K562 (cell line): ENCODE measurements around the gene ARL8A. TPM values are rescaled to one million over a fixed set of nuclear protein-coding genes. Genes with fewer than 3 reads are reported as not detected.

Experiments used
- ARHGAP35 ChIP-seq: fragments of 450-650 bp; IDR thresholded peaks from 2 replicates; pipeline ENCODE4 v1.6.1; 2018; ENCODE audit not compliant: partially characterized antibody
- CCAR2 ChIP-seq: fragments of 200-400 bp; formaldehyde crosslinking; IDR thresholded peaks from 2 replicates; pipeline ENCODE4 v1.6.1; 2017; ENCODE audit warnings: mild to moderate bottlenecking, low read depth, low read length
- DIDO1 ChIP-seq: fragments of 450-650 bp; IDR thresholded peaks from 2 replicates; pipeline ENCODE4 v1.6.1; 2016; ENCODE audit warnings: low read depth, missing biosample characterization, missing genetic modification characterization
- E2F3 ChIP-seq: fragments of 250-450 bp; sonication (Bioruptor Pico); IDR thresholded peaks from 2 replicates; pipeline ENCODE4 v1.4.0; 2020; ENCODE audit warnings: mild to moderate bottlenecking
- ERF ChIP-seq: fragments of 450-650 bp; formaldehyde crosslinking; IDR thresholded peaks from 2 replicates; pipeline ENCODE4 v1.4.0; 2020; ENCODE audit warnings: mild to moderate bottlenecking, mixed read lengths
- HNRNPUL1 ChIP-seq: fragments of 200-400 bp; formaldehyde crosslinking; IDR thresholded peaks from 2 replicates; pipeline ENCODE4 v1.6.1; 2017; ENCODE audit warnings: low read length
- MEIS2 ChIP-seq: fragments of 450-650 bp; IDR thresholded peaks from 2 replicates; pipeline ENCODE4 v1.6.1; 2014; ENCODE audit warnings: mild to moderate bottlenecking; ENCODE audit not compliant: partially characterized antibody
- MYNN ChIP-seq, 2 experiments: sonication (generic); formaldehyde crosslinking in 1 of 2; IDR thresholded peaks; 2 replicates each; pipeline versions ENCODE4 v1.5.0 to v1.6.1; 2016 to 2020; ENCODE audit warnings: antibody characterized with exemption in 1 of 2, missing genetic modification reagents in 1 of 2
- NFE2 ChIP-seq: IDR thresholded peaks from 2 replicates; pipeline ENCODE4 v1.6.1; 2014; ENCODE audit warnings: antibody characterized with exemption, low read depth
- NR1H2 ChIP-seq: sonication (generic); formaldehyde crosslinking; IDR thresholded peaks from 2 replicates; pipeline ENCODE4 v1.4.0; 2020; ENCODE audit warnings: mild to moderate bottlenecking, missing genetic modification reagents
- POLR2H ChIP-seq: IDR thresholded peaks from 2 replicates; pipeline ENCODE4 v1.6.1; 2016; ENCODE audit warnings: missing genetic modification characterization, low read depth, mild to moderate bottlenecking, control low read depth, missing compliant biosample characterization, moderate library complexity
- SIN3B ChIP-seq: fragments of 450-650 bp; IDR thresholded peaks from 2 replicates; pipeline ENCODE4 v1.6.1; 2017; ENCODE audit warnings: low read depth, mild to moderate bottlenecking, moderate library complexity
- SMAD4 ChIP-seq: fragments of 250-450 bp; sonication (Bioruptor Pico); conservative IDR thresholded peaks from 2 replicates; pipeline ENCODE4 v1.8.0; 2021; ENCODE audit warnings: inconsistent platforms, mild to moderate bottlenecking, moderate library complexity
- SMARCA4 ChIP-seq: fragments of 450-650 bp; IDR thresholded peaks from 2 replicates; pipeline ENCODE4 v1.6.1; 2016
- SMARCE1 ChIP-seq: fragments of 450-650 bp; IDR thresholded peaks from 2 replicates; pipeline ENCODE4 v1.7.1; 2016; ENCODE audit warnings: mild to moderate bottlenecking
- SP2 ChIP-seq: IDR thresholded peaks from 2 replicates; pipeline ENCODE4 v1.6.1; 2011; ENCODE audit warnings: mild to moderate bottlenecking, low read depth, low read length, moderate library complexity; ENCODE audit not compliant: poor library complexity, severe bottlenecking; ENCODE audit errors: extremely low read depth
- SREBF2 ChIP-seq: sonication (generic); formaldehyde crosslinking; IDR thresholded peaks from 2 replicates; pipeline ENCODE4 v1.4.0; 2020; ENCODE audit warnings: mild to moderate bottlenecking, missing genetic modification reagents
- ZNF253 ChIP-seq: fragments of 250-450 bp; sonication (Bioruptor Pico); conservative IDR thresholded peaks from 2 replicates; pipeline ENCODE4 v1.6.1; 2021; ENCODE audit warnings: mild to moderate bottlenecking
- ZNF57 ChIP-seq: fragments of 450-650 bp; formaldehyde crosslinking; IDR thresholded peaks from 2 replicates; pipeline ENCODE4 v1.4.0; 2020; ENCODE audit warnings: mild to moderate bottlenecking, moderate library complexity
- ZNF699 ChIP-seq: fragments of 250-450 bp; sonication (Bioruptor Pico); IDR thresholded peaks from 2 replicates; pipeline ENCODE4 v1.8.0; 2021; ENCODE audit warnings: mild to moderate bottlenecking, moderate library complexity; ENCODE audit not compliant: insufficient replicate concordance
- polyA plus RNA-seq, 8 experiments: library from polyadenylated mRNA; depleted of rRNA in 4 of 8; stranded (reverse) in 5 of 8; unstranded in 3 of 8; fragments of >200 nt; fragmentation: Nextera tagmentation in 2 of 8; fragmentation: Illumina TruSeq in 1 of 8; extraction: Ambion mirVana in 2 of 8; extraction: Trizol in 1 of 8; gene quantifications; 2 replicates each; pipeline versions ENCODE4 v1.2.1 to v1.2.3, GENCODE V29; 2011 to 2014; ENCODE audit warnings: inconsistent platforms in 1 of 8, missing spikeins in 1 of 8
- total RNA-seq, 7 experiments: library from RNA; depleted of rRNA in 6 of 7; stranded (reverse); fragments of >200 nt in 6 of 7; fragmentation: Illumina TruSeq in 2 of 7; extraction: Trizol in 2 of 7; gene quantifications; 2 replicates each; pipeline versions ENCODE4 v1.2.1 to v1.2.3, GENCODE V29; 2011 to 2021; ENCODE audit warnings: low replicate concordance in 1 of 7
- TF ChIP-seq, protein P1 (sequence below), 3 experiments: IDR thresholded peaks in 2 of 3; conservative IDR thresholded peaks in 1 of 3; 2 replicates each; pipeline ENCODE4 v1.5.1; 2011 to 2012; ENCODE audit warnings: low read length in 3 of 3, mild to moderate bottlenecking in 3 of 3, control low read depth in 2 of 3, improper control_type of control experiment in 1 of 3, inconsistent platforms in 1 of 3, low read depth in 1 of 3, mixed read lengths in 1 of 3, moderate library complexity in 1 of 3; ENCODE audit not compliant: insufficient read depth in 2 of 3
- TF ChIP-seq, protein P2 (sequence below): fragments of 250-450 bp; sonication (Bioruptor Pico); IDR thresholded peaks from 2 replicates; pipeline ENCODE4 v1.4.0; 2020; ENCODE audit warnings: borderline replicate concordance
- TF ChIP-seq, protein P3 (sequence below): fragments of 250-450 bp; sonication (Bioruptor Pico); IDR thresholded peaks from 2 replicates; pipeline ENCODE4 v1.5.0; 2021; ENCODE audit warnings: mild to moderate bottlenecking, moderate library complexity

The ARL8A gene
- total and polyA plus RNA-seq, 9 of the 15 experiments (the other 6 are each of a cell fraction or from before 2014, with no cell fraction given), result 0.17 to 27.3 (median 15.6) TPM

DNA sequence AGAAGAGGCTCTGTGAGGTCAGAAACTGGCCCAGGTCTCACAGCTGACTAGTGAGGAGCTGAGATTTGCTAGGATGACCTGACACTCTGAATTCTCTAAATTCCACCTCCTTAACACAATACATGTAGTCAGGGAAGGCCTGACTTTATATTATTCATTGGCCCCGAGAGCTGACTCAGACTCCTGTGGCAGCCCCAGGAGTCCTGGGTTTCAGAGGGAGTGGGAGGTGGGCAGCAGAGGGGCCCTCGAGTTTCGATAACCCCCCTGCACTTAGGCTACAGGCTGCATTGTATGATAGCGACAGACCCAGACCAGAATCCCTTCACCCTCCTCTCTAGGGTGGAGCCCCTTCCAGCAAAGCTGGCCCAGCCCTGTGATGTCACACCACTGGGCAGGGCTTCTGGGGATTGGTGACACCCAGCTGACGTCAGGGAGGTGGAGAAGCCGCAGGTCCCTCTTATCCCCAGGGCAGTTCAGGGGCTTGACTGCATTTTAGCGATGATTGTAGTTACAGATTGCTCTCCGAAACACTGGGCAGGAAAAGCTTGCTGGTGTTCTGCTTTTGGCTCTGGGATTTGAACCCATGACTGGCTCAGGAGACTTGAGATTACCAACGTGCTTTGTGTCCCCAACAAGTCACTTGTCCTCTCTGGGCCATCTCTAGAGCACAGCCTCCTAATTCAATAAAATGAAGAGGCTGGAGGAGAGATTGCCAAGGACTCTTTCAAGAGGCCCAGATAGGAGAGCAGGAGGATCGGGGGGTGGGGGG is 38.8 kb downstream of the ARL8A start (continued):
- TF ChIP-seq, protein P1, sequence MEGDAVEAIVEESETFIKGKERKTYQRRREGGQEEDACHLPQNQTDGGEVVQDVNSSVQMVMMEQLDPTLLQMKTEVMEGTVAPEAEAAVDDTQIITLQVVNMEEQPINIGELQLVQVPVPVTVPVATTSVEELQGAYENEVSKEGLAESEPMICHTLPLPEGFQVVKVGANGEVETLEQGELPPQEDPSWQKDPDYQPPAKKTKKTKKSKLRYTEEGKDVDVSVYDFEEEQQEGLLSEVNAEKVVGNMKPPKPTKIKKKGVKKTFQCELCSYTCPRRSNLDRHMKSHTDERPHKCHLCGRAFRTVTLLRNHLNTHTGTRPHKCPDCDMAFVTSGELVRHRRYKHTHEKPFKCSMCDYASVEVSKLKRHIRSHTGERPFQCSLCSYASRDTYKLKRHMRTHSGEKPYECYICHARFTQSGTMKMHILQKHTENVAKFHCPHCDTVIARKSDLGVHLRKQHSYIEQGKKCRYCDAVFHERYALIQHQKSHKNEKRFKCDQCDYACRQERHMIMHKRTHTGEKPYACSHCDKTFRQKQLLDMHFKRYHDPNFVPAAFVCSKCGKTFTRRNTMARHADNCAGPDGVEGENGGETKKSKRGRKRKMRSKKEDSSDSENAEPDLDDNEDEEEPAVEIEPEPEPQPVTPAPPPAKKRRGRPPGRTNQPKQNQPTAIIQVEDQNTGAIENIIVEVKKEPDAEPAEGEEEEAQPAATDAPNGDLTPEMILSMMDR (IDR thresholded peaks at IDR 0.05 in 2 of 3, conservative IDR thresholded peaks at IDR 0.05 in 1 of 3; ENCODE audit: insufficient read depth in 2 of 3, low read depth in 1 of 3, low read length in 3 of 3), result no peak
- TF ChIP-seq CCAR2 (no peak), NFE2 (no peak), MEIS2 (peak; percentile 29), E2F3 (no peak), SMARCE1 (no peak), HNRNPUL1 (no peak), SP2 (no peak), DIDO1 (tag) (no peak), NR1H2 (no peak), MYNN (IDR thresholded peaks at IDR 0.05) (no peak), MYNN (CRISPR knock-in tag; IDR thresholded peaks at IDR 0.05) (no peak), SIN3B (no peak), ZNF699 (CRISPR knock-in tag) (no peak), SMARCA4 (no peak), ZNF57 (CRISPR knock-in tag) (no peak), SMAD4 (no peak), ZNF253 (CRISPR knock-in tag) (no peak), ARHGAP35 (no peak), POLR2H (tag) (no peak), SREBF2 (CRISPR knock-in tag) (no peak), ERF (CRISPR knock-in tag) (no peak)
- TF ChIP-seq, protein P2, sequence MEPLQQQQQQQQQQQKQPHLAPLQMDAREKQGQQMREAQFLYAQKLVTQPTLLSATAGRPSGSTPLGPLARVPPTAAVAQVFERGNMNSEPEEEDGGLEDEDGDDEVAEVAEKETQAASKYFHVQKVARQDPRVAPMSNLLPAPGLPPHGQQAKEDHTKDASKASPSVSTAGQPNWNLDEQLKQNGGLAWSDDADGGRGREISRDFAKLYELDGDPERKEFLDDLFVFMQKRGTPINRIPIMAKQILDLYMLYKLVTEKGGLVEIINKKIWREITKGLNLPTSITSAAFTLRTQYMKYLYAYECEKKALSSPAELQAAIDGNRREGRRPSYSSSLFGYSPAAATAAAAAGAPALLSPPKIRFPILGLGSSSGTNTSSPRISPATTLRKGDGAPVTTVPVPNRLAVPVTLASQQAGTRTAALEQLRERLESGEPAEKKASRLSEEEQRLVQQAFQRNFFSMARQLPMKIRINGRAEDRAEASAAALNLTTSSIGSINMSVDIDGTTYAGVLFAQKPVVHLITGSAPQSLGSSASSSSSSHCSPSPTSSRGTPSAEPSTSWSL (CRISPR knock-in tag), result no peak
- TF ChIP-seq, protein P3, sequence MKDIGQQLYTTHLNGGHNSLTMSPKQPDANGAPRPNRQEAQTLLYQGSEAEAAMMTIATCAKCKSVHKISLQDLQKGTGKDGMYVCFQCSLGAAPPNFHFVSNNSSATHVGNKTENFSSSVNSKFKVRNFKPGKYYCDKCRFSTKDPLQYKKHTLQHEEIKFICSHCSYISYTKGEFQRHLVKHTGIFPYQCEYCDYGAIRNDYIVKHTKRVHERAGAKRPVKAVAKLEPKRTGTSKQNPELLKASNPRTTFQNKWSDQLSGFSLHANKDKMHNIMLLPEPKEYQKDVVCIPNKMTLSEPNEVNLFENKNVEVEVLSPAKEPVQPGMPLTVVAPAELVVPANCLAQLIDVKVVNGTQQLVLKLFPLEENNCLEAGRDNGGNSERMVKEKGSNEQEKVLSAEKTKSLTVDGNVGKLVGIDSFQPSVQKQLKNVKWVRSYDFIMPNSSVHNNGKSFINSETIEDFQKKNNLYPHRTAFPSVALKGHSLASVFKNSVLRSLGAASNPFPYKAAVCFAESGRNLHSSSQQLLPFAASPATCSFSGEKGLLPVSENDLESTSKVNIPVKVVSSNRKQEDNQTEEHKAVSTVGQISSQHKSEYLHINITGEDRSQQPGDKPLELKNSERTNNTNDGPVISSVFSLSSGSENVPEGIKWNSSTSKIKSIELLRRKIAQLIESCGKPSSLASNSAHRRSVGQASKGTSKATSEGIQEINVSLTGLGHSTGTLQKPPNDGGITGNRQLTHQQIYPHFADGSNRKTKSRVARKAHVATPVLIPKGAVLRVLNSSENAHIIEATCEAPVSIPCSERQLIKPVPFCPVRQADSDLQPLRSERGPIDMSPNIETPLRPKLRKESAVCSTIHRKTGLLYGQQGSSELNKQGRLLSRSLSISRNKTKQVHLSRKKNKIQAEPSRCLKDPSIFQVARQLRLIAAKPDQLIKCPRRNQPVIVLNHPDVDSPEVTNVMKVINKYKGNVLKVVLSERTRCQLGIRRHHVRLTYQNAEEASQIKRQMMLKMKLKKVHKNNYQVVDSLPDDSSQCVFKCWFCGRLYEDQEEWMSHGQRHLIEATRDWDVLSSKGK, result no peak
